Measurements from ENCODE around the gene PSMG2. TPM values are rescaled to one million over a fixed set of nuclear protein-coding genes. Genes with fewer than 3 reads are reported as not detected.

PSMG2 gene
- total RNA-seq, 1 donor from 2014 or later: 67.4 TPM

- ATAC-seq (ENCODE audit: low read depth) (no peak), DNase-seq (no peak)
- no peaks in the 10 kb centered on the region for H3K27me3 Mint-ChIP-seq
- ChIA-PET CTCF (no interaction called here), POLR2A (no interaction called here)
- intact Hi-C loops (cut with micrococcal nuclease): no loop called here
- H3K9me3 Mint-ChIP-seq: no peaks in the 10 kb centered on the region
- H3K4me3 Mint-ChIP-seq: no peak overlapping the region
- H3K36me3 Mint-ChIP-seq (ENCODE audit: low read depth): peaks cover 37% of the 10 kb centered on the region
- TF ChIP-seq, protein P1, sequence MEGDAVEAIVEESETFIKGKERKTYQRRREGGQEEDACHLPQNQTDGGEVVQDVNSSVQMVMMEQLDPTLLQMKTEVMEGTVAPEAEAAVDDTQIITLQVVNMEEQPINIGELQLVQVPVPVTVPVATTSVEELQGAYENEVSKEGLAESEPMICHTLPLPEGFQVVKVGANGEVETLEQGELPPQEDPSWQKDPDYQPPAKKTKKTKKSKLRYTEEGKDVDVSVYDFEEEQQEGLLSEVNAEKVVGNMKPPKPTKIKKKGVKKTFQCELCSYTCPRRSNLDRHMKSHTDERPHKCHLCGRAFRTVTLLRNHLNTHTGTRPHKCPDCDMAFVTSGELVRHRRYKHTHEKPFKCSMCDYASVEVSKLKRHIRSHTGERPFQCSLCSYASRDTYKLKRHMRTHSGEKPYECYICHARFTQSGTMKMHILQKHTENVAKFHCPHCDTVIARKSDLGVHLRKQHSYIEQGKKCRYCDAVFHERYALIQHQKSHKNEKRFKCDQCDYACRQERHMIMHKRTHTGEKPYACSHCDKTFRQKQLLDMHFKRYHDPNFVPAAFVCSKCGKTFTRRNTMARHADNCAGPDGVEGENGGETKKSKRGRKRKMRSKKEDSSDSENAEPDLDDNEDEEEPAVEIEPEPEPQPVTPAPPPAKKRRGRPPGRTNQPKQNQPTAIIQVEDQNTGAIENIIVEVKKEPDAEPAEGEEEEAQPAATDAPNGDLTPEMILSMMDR (IDR thresholded peaks at IDR 0.05): no peak
- no peaks in the 10 kb centered on the region for H3K4me1 Mint-ChIP-seq
- no peak overlapping the region for H3K27ac Mint-ChIP-seq
Measured at GRCh38 chr18:12679183-12679786, 23.6 kb upstream of the PSMG2 start.

- no peak overlapping the region for H3K4me3 Mint-ChIP-seq
- no peak for DNase-seq
- H3K36me3 Mint-ChIP-seq (ENCODE audit: low read depth): peaks cover 14% of the 10 kb centered on the region
- intact Hi-C loops (cut with micrococcal nuclease): no loop called here
- no peaks in the 10 kb centered on the region for H3K4me1 Mint-ChIP-seq
- no peak for ATAC-seq (ENCODE audit: low read depth)
- POLR2A ChIA-PET: no interaction called here
- H3K27ac Mint-ChIP-seq: no peak overlapping the region
- CTCF ChIA-PET: no interaction called here
- no peaks in the 10 kb centered on the region for H3K27me3 Mint-ChIP-seq
- TF ChIP-seq, protein P1 (IDR thresholded peaks at IDR 0.05): no peak
- no peaks in the 10 kb centered on the region for H3K9me3 Mint-ChIP-seq
Measured at GRCh38 chr18:12686100-12686499, 16.7 kb upstream of the PSMG2 start.

DNA sequence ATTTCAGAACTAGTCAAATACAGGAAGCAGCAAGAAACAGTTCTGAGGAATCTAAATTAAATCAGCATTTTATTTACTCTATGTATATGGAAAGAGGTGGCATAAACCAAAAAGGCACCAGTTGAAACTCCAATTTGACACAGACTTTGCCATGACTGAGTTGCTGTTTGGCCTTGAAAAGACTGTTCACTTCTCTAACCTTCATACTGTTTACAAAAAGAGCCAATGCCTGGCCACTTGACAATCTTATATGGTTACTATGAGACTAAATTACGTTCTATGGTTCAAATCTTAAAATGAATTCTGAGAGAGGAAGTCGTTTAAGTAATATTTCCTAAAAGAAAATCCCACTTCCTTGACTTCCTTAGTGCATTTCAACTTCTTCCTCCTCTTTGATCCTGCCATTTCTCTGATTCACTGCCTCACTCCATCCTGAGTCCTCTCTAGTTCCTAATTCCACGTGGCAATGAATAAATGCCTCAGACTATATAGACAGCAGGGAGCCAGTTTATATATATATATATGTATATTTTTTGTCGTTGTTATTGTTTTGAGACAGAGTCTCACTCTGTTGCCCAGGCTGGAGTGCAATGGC is 13.5 kb upstream of the PSMG2 start:
- Mint-ChIP-seq H3K36me3 (ENCODE audit: low read depth) (peaks cover 23% of the 10 kb centered on the region), H3K27ac (no peak overlapping the region), H3K9me3 (no peaks in the 10 kb centered on the region), H3K27me3 (no peaks in the 10 kb centered on the region), H3K4me1 (no peaks in the 10 kb centered on the region), H3K4me3 (no peak overlapping the region)
- ChIA-PET POLR2A (no interaction called here), CTCF (interaction anchor here (0.9 kb wide), 1 partner anchor 204 kb away, joined by 3 read pairs; no protein-coding TSS in a partner anchor)
- ATAC-seq (ENCODE audit: low read depth) (no peak), DNase-seq (no peak)
- intact Hi-C loops (cut with micrococcal nuclease): no loop called here
- TF ChIP-seq, protein P1 (IDR thresholded peaks at IDR 0.05): no peak

DNA sequence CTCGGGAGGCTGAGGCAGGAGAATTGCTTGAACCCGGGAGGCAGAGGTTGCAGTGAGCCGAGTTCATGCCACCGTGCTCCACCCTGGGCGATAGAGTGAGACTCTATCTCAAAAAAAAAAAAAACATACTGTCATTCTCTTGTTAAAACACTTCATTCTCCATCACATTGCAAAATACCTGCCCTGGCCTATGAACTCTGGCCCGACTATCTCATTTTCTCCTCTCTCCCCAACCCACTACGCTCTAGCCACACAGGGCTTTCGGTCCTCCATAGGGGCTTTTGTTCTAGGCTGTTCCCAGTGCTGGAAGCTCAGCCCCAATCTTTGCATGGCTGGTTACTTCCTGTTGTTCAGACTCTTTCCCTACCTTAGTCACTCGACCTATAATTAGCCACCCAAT is 10.6 kb upstream of the PSMG2 start:
- ChIA-PET POLR2A (no interaction called here), CTCF (no interaction called here)
- TF ChIP-seq, protein P1 (IDR thresholded peaks at IDR 0.05): no peak
- Mint-ChIP-seq H3K27me3 (no peaks in the 10 kb centered on the region), H3K27ac (no peak overlapping the region), H3K4me3 (no peak overlapping the region), H3K36me3 (ENCODE audit: low read depth) (peaks cover 18% of the 10 kb centered on the region), H3K4me1 (no peaks in the 10 kb centered on the region), H3K9me3 (no peaks in the 10 kb centered on the region)
- intact Hi-C loops (cut with micrococcal nuclease): no loop called here
- ATAC-seq (ENCODE audit: low read depth): no peak
- DNase-seq: no peak

- Mint-ChIP-seq H3K9me3 (no peaks in the 10 kb centered on the region), H3K4me3 (no peak overlapping the region), H3K4me1 (no peaks in the 10 kb centered on the region), H3K36me3 (ENCODE audit: low read depth) (peaks cover 26% of the 10 kb centered on the region), H3K27me3 (no peaks in the 10 kb centered on the region), H3K27ac (no peak overlapping the region)
- POLR2A ChIA-PET: no interaction called here
- CTCF ChIA-PET: no interaction called here
- ATAC-seq (ENCODE audit: low read depth) (no peak), DNase-seq (no peak)
- intact Hi-C loops (cut with micrococcal nuclease): no loop called here
- TF ChIP-seq, protein P1 (IDR thresholded peaks at IDR 0.05): no peak
Measured at GRCh38 chr18:12694032-12694431, 8.8 kb upstream of the PSMG2 start.

Measured in activated B cell treated with CpG ODN at 0.5 μM for 24 hours (primary cell).